ENCODE measurements around the gene STAU1.
"Not testable (repeated sequence)": the region's sequence is repeated elsewhere in the genome, so short reads cannot be mapped to it uniquely, and the experiment has no call there.

Gene STAU1

DNA sequence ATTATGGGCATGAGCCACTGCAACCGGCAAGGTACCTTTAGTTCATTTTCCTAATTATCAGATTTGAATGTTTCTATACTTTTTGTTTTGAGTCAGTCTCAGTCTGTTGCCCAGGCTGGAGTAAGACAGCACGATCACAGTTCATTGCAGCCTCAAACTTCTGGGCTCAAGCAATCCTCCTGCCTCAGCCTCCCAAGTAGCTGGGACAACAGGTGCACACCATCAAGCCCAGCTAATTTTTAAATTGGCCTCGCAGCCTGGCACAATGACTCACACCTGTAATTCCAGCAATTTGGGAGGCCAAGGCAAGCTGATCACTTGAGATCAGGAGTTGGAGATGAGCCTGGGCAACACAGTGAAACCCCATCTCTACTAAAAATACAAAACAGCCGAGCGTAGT is 24.4 kb downstream of the STAU1 start:
- no peak for DNase-seq (ENCODE audit: low read depth)

DNA sequence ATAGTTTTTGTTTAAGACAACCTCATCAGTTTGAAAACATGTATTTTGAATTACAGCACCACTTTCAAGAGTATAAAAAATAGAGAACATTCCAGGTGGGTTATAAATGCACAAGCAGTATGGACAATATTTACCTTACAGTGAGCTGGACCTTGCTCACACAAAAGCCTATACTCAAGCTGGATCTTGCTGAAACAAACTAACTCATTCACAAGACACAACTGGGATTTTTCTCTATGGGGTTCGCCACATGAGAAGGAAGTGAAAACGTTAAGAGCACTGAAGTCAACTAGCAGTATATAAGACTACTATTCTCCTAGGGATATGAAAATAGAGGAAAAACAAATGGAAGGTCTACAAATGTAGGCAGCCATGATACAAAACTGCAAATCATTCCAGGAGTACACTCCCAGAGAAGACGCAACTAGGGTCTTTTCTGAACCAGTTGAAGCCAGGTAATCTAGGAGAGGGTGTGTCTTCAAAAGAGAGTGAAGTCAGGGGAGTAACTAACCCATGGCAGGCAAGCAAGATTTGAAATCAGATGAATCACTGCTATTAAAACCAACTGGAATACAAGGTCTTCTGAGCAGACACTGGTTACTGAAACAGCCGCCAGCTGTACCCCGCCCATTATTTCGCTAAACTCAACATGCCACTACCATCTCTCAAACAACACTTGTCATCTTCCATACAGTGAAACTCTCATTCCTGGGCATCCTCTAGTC is 26.5 kb downstream of the STAU1 start:
- DNase-seq (ENCODE audit: low read depth): no peak

DNA sequence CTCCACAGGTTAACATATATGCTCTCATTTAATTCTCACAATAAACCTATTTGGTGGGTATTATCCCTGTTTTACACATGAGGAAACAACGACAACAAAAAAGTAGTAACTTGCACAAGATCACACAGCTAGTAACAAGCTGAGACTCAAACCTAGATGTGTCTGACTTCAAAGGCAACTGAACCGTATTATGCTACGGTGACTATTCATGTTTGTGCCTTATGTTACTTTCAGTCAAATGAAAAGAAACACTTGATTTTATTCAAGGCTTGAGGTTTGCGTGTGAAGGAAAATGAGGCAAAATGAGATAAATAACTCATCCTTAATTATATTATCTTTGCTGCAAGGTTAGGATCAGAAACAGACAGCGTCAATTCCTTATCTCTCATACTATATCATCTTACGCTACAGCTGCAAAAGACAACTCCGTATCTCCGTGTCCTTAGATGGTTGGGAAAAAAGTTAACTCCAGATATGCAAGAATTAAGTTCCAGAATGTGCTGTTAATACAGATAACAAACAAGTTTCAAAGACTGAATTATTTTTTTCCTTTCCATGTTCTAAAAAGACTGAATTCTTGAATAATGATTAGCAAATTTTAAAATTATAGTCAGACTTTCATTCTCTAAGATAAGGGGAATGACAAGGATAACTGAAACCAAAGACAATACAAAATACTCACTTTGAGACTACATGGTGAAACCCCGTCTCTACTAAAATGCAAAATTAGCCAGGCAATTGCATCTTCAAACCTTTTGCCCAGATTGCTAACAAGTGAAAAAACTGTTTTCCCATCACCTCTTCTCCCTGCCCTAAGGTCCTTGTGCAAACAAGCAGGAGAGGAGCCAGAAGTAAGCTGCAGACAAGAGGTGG is 27.8 kb downstream of the STAU1 start:
- peak; percentile 49 for DNase-seq (ENCODE audit: low read depth)

- no peak for DNase-seq (ENCODE audit: low read depth)
Observed at GRCh38 chr20:49157146-49157545, 31.0 kb downstream of the STAU1 start.

GRCh38 chr20:49156481-49156880 is 31.7 kb downstream of the STAU1 start:
- DNase-seq (ENCODE audit: low read depth): no peak

DNA sequence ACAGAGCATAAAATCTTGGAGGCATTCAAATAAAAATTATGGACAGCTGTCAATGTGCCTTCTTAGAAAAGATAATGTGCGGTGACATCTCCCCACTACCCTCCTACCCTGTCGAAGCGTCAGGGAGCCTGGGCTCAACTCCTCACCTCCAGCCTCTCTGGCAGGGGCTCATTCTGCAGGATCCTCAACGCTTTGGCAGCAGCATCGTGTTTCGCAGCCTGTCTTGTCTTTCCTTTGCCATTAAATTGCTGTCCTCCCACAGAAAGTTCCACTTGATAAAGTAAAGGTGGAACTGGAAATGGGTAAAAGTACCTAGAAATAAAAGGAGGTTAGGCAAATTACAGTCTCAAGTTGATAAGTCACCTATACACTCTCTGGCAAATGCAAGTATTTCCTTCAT is 36.7 kb downstream of the STAU1 start:
- DNase-seq (ENCODE audit: low read depth): no peak

DNA sequence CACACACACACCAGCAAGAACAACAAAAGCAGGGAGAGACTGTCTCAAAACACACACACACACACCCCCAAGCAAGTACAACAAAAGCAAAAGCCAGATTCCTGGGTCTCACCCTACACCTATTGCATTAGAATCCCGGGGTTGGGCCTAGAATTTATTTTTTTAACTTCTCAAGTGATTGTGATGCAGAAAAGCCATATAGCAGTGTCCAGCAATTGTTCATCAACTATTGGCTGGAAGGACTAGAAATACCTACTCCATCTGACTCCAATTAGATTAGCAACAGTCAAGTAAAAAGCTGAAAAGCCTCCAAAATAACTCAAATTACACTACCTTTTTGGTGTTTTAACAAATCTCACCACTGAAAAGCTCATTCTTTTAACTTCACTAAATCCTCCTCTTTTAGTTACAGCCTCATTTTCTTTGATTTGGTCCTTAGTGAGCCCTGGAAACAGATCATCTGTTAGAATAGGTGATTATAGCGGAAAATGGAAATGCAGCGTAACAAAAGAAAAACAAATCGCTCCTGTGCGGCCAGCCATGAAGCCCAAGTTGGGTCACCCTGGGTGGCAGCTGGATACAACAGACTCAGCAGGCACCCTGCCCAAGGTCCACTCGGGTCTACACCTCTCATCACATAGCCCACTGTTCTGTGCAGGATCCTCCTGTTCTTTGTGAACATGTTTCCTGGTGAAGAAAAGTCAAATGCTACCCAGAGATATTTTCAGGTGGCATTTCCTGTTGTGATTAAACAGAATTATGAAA is 38.7 kb downstream of the STAU1 start:
- no peak for DNase-seq (ENCODE audit: low read depth)

GRCh38 chr20:49148601-49149000 is 39.5 kb downstream of the STAU1 start:
- DNase-seq (ENCODE audit: low read depth): no peak

- no peak for DNase-seq (ENCODE audit: low read depth)
Observed at GRCh38 chr20:49147296-49147695, 40.8 kb downstream of the STAU1 start.

GRCh38 chr20:49146442-49147225 is 41.5 kb downstream of the STAU1 start:
- no peak for DNase-seq (ENCODE audit: low read depth)

GRCh38 chr20:49140834-49141233 is 47.3 kb downstream of the STAU1 start:
- no peak for DNase-seq (ENCODE audit: low read depth)

- no peak for DNase-seq (ENCODE audit: low read depth)
Observed at GRCh38 chr20:49140411-49140810, 47.7 kb downstream of the STAU1 start.

DNA sequence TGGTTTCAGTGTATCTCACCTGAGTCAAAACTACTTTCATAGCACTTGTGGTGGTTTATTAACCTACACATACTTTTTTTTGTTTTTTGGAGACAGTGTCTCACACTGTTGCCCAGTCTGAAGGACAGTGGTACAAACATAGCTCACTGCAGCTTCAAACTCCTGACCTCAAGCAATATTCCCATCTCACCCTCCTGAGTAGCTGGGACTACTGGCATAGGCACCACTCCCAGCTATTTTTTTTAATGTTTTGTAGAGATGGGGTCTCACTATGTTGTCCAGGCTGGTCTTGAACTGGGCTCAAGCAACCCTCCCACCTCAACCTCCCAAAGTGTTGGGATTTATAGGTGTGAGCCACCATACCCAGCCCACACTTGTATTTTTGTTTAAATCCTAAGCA is 49.7 kb downstream of the STAU1 start:
- no peak for DNase-seq (ENCODE audit: low read depth)

- no peak for DNase-seq (ENCODE audit: low read depth)
Observed at GRCh38 chr20:49136817-49137571, 51.1 kb downstream of the STAU1 start.

GRCh38 chr20:49134797-49135196 is 53.3 kb downstream of the STAU1 start:
- not testable (repeated sequence) for DNase-seq (ENCODE audit: low read depth)

DNA sequence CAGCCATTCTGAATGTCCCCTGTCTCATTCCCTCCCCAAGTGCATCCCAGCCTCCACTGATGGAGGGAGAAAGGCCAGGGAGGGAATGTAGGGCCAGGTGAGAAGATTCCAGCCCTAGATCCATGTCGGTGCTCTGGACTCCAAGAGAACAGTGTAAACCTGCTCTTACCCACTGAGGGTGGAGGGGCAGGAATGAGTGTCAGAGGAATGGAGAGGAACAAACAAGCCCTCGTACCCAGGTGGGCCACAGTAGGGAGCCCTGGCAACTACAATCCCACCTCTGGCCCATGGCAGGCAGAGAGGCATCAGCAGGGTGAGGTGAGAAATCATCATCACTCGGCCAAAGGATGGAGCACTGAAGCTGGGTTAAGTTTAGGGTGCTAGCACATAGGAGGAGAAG is 54.6 kb downstream of the STAU1 start:
- DNase-seq (ENCODE audit: low read depth): no peak

GRCh38 chr20:49132995-49133478 is 55.1 kb downstream of the STAU1 start:
- DNase-seq (ENCODE audit: low read depth): peak; percentile 74

DNA sequence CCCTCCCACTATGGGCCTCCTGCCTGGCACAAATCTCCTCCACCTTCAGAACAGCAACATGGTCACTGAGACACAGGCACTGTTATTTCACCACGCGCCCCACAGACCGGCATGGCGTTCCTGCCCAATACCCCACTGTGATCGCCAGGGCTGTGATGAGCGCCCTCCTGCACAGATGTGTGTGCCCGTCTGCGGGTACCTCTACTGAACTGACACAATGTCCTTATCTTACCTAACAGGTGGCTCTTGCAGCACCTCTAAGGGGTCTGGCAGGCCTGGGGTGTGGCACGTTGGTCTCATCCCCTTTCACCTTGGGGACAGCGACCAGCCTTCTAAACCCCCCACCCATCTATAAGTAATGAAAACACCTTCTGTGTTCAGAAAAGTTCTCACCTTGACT is 64.2 kb downstream of the STAU1 start:
- no peak for DNase-seq (ENCODE audit: low read depth)

- no peak for DNase-seq (ENCODE audit: low read depth)
Observed at GRCh38 chr20:49122920-49123319, 65.2 kb downstream of the STAU1 start.

- DNase-seq (ENCODE audit: low read depth): no peak
Observed at GRCh38 chr20:49119988-49120387, 68.1 kb downstream of the STAU1 start.

- DNase-seq (ENCODE audit: low read depth): no peak
Observed at GRCh38 chr20:49118307-49118706, 69.8 kb downstream of the STAU1 start.

Data from amniotic epithelial cell (primary cell).